ENCODE results near the gene TRERF1.

DNA sequence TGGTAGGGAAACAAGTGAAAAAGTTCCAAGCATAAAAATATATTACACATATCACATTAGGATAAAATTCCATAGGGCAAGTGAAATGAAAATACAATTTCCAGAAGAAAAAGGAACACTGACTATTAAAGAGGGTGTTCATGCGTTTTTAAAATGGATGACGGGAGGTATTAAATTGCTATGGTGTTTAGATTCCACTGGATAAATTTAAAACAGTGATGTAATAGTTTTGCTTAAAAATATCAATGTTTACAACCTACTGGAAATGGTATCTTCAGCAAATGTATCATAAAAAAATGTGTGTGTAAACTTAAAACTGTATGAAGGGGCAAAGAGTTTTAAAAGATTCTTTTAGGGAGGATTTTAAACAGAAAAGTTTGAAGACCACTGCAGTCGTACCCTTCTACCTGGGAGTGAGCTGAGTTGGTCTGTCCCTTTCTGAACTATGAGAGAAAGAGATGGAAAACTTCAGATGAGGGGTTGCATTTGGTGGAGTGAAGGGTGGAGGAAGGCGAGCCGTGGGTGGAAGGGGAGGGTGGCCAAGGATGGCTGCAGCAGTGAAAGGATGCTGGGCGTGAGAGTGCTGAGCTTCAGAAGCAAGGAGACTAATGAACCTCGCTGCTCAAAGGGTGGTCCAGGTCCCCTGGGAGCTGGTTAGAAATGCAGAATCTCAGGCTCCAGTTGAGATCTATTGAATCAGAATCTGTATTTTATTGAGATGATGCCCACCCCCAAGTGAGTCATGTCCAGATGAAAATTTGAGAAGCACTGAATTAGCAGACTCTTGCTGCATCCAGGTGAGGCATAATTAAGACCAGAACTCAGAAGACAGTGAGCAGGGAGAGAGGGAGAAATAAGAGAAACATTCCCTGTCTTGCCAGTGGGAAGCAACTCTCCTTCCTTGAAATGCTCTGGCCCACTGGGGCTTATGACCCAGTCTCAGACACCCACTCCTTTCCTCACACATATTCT is 179.6 kb downstream of the TRERF1 start:
- TF ChIP-seq, protein P1, sequence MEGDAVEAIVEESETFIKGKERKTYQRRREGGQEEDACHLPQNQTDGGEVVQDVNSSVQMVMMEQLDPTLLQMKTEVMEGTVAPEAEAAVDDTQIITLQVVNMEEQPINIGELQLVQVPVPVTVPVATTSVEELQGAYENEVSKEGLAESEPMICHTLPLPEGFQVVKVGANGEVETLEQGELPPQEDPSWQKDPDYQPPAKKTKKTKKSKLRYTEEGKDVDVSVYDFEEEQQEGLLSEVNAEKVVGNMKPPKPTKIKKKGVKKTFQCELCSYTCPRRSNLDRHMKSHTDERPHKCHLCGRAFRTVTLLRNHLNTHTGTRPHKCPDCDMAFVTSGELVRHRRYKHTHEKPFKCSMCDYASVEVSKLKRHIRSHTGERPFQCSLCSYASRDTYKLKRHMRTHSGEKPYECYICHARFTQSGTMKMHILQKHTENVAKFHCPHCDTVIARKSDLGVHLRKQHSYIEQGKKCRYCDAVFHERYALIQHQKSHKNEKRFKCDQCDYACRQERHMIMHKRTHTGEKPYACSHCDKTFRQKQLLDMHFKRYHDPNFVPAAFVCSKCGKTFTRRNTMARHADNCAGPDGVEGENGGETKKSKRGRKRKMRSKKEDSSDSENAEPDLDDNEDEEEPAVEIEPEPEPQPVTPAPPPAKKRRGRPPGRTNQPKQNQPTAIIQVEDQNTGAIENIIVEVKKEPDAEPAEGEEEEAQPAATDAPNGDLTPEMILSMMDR (IDR thresholded peaks at IDR 0.05): no peak
- TF ChIP-seq POLR2A (IDR thresholded peaks at IDR 0.05): no peak

Measured in thyroid gland (tissue), 4 donors.